PC-9 (cell line): ENCODE results near the gene PRR33. TPM values are rescaled to one million over a fixed set of nuclear protein-coding genes. Genes with fewer than 3 reads are reported as not detected.

ENCODE experiments used
- BruUV-seq: library from RNA; stranded (reverse); fragments of 400-500 nt; replicated peaks from 2 replicates; lab custom pipeline; 2021; lab: Mats Ljungman, UMichigan
- CTCF ChIA-PET: fragments of 300-600 bp; sonication (Branson Sonifier 250); formaldehyde crosslinking; loops from one replicate; lab custom pipeline; 2022; ENCODE audit warnings: antibody characterized with exemption; lab: Charles Lee
- POLR2A ChIA-PET: fragments of 300-600 bp; sonication (Branson Sonifier 250); formaldehyde crosslinking; loops from one replicate; lab custom pipeline; 2022; ENCODE audit warnings: antibody characterized with exemption; ENCODE audit not compliant: unreplicated experiment; lab: Charles Lee
- DNase-seq, 2 experiments: peaks; one replicate each; pipeline versions ENCODE4 v3.0.0 to v3.0.0-alpha.2; 2015 to 2022; ENCODE audit warnings: mixed read lengths in 1 of 2
- H2AFZ ChIP-seq: fragments of 200-600 bp; sonication (generic); 2 replicates; pipeline ENCODE4 v1.8.1; 2017; ENCODE audit warnings: antibody characterized with exemption
- H3F3A ChIP-seq: fragments of 200-600 bp; sonication (generic); 2 replicates; pipeline ENCODE4 v1.8.1; 2017; ENCODE audit warnings: antibody characterized with exemption, mild to moderate bottlenecking, low read depth; ENCODE audit not compliant: insufficient read depth
- H3K27ac ChIP-seq: fragments of 200-600 bp; sonication (generic); 2 replicates; pipeline ENCODE4 v1.6.1; 2016; ENCODE audit warnings: mixed run types
- H3K27me3 ChIP-seq: fragments of 200-600 bp; sonication (generic); 2 replicates; pipeline ENCODE4 v1.6.1; 2016; ENCODE audit warnings: low read depth, mixed run types; ENCODE audit not compliant: insufficient read depth
- H3K36me3 ChIP-seq: fragments of 200-600 bp; sonication (generic); 2 replicates; pipeline ENCODE4 v1.6.1; 2016; ENCODE audit warnings: low read depth, mixed run types
- H3K4me1 ChIP-seq: fragments of 200-600 bp; sonication (generic); replicated peaks from 2 replicates; pipeline ENCODE4 v1.6.1; 2016; ENCODE audit warnings: mixed run types; ENCODE audit not compliant: insufficient read depth
- H3K4me2 ChIP-seq: fragments of 200-600 bp; sonication (generic); 2 replicates; pipeline ENCODE4 v1.6.1; 2017; ENCODE audit warnings: mixed run types
- H3K4me3 ChIP-seq: fragments of 200-600 bp; sonication (generic); 2 replicates; pipeline ENCODE4 v1.6.1; 2016; ENCODE audit warnings: mixed run types
- H3K79me2 ChIP-seq: fragments of 200-600 bp; sonication (generic); 2 replicates; pipeline ENCODE4 v1.6.1; 2017; ENCODE audit warnings: low read depth, mixed run types
- H3K9me2 ChIP-seq: fragments of 200-600 bp; sonication (generic); 2 replicates; pipeline ENCODE4 v1.8.1; 2017; ENCODE audit warnings: mild to moderate bottlenecking; ENCODE audit not compliant: insufficient read depth
- H3K9me3 ChIP-seq: fragments of 200-600 bp; sonication (generic); 2 replicates; pipeline ENCODE4 v1.8.1; 2016; ENCODE audit warnings: low read depth; ENCODE audit not compliant: insufficient read depth
- H4K20me1 ChIP-seq: fragments of 200-600 bp; sonication (generic); 2 replicates; pipeline ENCODE4 v1.8.1; 2017; ENCODE audit not compliant: insufficient read depth
- EZH2 ChIP-seq: fragments of 200-600 bp; sonication (generic); IDR thresholded peaks from 2 replicates; pipeline ENCODE4 v1.8.0; 2017; ENCODE audit warnings: antibody characterized with exemption, low read depth
- intact Hi-C: fragments of 100-400 bp; cut with micrococcal nuclease; formaldehyde crosslinking; loops from one replicate; pipeline ENCODE4 v1.10.0; 2022; ENCODE audit not compliant: unreplicated experiment
- total RNA-seq: library from RNA; stranded (reverse); gene quantifications from 2 replicates; pipeline ENCODE4 v1.2.3, GENCODE V29; 2021
- TF ChIP-seq, protein P1 (sequence below): fragments of 200-600 bp; sonication (generic); conservative IDR thresholded peaks from 2 replicates; pipeline ENCODE4 v1.6.1; 2017; ENCODE audit warnings: mixed run types, antibody characterized with exemption, mild to moderate bottlenecking, moderate library complexity

PRR33 gene
- total RNA-seq, 1 experiment from 2014 or later = not detected

DNA sequence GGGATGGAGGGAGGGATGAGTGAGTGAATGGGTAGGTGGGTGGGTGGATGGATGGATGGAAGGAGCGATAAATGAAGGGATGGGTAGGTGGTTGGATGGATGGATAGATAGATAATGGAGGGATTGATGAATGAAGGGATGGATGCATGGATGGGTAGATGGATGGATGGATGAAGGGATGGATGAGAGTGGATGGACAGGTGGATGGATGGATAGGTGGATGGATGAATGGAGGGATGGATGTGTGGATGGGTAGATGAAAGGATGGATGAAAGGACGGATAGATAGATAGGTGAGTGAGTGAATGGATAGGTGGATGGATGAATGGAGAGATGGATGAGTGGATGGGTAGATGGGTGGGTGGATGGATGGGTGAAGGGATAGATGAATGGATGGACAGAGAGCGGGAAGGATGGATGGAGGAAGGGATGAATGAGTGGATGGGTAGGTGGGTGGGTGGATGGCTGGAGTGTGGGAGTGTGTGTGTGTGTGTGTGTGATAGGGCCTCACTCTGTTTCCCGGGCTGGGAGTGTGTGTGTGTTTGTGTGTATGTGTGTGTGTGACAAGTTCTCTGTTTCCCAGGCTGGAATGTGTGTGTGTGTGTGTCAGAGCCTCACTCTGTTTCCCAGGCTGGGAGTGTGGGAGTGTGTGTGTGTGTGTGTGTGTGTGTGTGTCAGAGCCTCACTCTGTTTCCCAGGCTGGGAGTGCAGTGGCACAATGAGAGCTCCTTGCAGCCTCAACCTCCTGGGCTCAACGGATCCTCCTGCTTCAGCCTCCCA, 2.1 kb upstream of the PRR33 start:
- ChIA-PET POLR2A (no interaction called here), CTCF (no interaction called here)
- no peak overlapping the region for H3K4me2 ChIP-seq
- DNase-seq = no peak
- H3K9me2 ChIP-seq = no peaks in the 10 kb centered on the region
- no peaks in the 10 kb centered on the region for H3K36me3 ChIP-seq
- TF ChIP-seq, protein P1, sequence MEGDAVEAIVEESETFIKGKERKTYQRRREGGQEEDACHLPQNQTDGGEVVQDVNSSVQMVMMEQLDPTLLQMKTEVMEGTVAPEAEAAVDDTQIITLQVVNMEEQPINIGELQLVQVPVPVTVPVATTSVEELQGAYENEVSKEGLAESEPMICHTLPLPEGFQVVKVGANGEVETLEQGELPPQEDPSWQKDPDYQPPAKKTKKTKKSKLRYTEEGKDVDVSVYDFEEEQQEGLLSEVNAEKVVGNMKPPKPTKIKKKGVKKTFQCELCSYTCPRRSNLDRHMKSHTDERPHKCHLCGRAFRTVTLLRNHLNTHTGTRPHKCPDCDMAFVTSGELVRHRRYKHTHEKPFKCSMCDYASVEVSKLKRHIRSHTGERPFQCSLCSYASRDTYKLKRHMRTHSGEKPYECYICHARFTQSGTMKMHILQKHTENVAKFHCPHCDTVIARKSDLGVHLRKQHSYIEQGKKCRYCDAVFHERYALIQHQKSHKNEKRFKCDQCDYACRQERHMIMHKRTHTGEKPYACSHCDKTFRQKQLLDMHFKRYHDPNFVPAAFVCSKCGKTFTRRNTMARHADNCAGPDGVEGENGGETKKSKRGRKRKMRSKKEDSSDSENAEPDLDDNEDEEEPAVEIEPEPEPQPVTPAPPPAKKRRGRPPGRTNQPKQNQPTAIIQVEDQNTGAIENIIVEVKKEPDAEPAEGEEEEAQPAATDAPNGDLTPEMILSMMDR = no peak
- TF ChIP-seq EZH2 = no peak
- no peaks in the 10 kb centered on the region for H3F3A ChIP-seq
- peaks cover 53% of the 10 kb centered on the region for H3K27me3 ChIP-seq
- H3K4me3 ChIP-seq = no peak overlapping the region
- H4K20me1 ChIP-seq = no peaks in the 10 kb centered on the region
- H3K9me3 ChIP-seq = no peaks in the 10 kb centered on the region
- intact Hi-C loops = no loop called here
- no peaks in the 10 kb centered on the region for H3K79me2 ChIP-seq
- H3K4me1 ChIP-seq = no peaks in the 10 kb centered on the region
- H3K27ac ChIP-seq = no peak overlapping the region
- H2AFZ ChIP-seq = no peak overlapping the region
- no TSS peak for BruUV-seq

DNA sequence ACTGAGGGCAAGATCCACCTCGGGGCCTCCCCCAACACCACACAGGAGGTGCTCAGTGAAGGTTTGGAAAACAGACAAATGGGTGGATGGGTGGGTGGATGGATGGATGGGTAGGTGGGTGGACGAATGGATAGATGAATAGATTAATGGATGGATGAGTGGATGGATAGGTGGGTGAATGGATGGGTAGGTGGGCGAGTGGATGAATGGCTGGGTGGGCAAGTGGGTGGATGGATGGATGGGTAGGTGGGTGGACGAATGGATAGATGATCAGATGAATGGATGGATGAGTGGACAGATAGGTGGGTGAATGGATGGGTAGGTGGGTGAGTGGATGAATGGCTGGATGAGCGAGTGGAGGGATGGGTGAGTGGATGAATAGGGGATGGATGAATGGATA, 863 bp upstream of the PRR33 start:
- POLR2A ChIA-PET = interaction anchor here (0.7 kb wide), 1 partner anchor 116 kb away, joined by 8 read pairs; no protein-coding TSS in a partner anchor

DNA sequence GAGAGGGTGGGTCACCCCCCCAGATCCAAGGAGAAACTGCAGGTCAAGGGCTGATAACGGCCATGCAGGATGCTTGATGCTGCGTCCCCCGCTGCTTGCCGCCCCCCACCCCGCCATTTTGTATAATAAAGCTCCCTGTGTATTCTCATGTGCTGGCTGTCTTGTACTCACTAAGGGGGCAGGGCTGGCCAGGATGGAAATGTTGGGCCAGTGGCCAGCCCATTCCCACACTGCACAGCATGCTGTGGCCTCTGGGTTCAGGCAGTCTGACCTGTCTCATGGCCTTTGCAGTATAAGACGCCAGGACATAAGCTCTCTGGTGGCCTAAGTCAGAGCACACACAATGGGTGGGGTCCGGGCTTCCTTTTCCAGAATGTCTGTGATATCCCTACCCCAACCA, 421 bp upstream of the PRR33 start:
- no peak overlapping the region for H3K4me2 ChIP-seq
- ChIA-PET POLR2A (interaction anchor here (0.7 kb wide), 1 partner anchor 117 kb away, joined by 8 read pairs; no protein-coding TSS in a partner anchor), CTCF (no interaction called here)
- DNase-seq = no peak
- TF ChIP-seq EZH2 = no peak
- TF ChIP-seq, protein P1 = no peak
- intact Hi-C loops = no loop called here
- no peak overlapping the region for H2AFZ ChIP-seq
- no peaks in the 10 kb centered on the region for H3K4me1 ChIP-seq
- H3K9me2 ChIP-seq = no peaks in the 10 kb centered on the region
- no peaks in the 10 kb centered on the region for H3K36me3 ChIP-seq
- no peaks in the 10 kb centered on the region for H3K9me3 ChIP-seq
- H3F3A ChIP-seq = no peaks in the 10 kb centered on the region
- H3K4me3 ChIP-seq = no peak overlapping the region
- peaks cover 54% of the 10 kb centered on the region for H3K27me3 ChIP-seq
- no TSS peak for BruUV-seq
- no peaks in the 10 kb centered on the region for H4K20me1 ChIP-seq
- no peaks in the 10 kb centered on the region for H3K79me2 ChIP-seq
- H3K27ac ChIP-seq = no peak overlapping the region

More for the DNA sequence above, 863 bp upstream of the PRR33 start:
- no peaks in the 10 kb centered on the region for H3K9me3 ChIP-seq
- intact Hi-C loops = no loop called here
- H4K20me1 ChIP-seq = no peaks in the 10 kb centered on the region
- no peak overlapping the region for H3K4me3 ChIP-seq
- no peaks in the 10 kb centered on the region for H3K36me3 ChIP-seq
- H2AFZ ChIP-seq = no peak overlapping the region
- no peaks in the 10 kb centered on the region for H3K4me1 ChIP-seq
- no peaks in the 10 kb centered on the region for H3F3A ChIP-seq
- H3K9me2 ChIP-seq = no peaks in the 10 kb centered on the region
- H3K79me2 ChIP-seq = no peaks in the 10 kb centered on the region
- CTCF ChIA-PET = no interaction called here
- no peak for DNase-seq
- no peak overlapping the region for H3K27ac ChIP-seq
- BruUV-seq = no TSS peak
- peaks cover 56% of the 10 kb centered on the region for H3K27me3 ChIP-seq
- no peak for TF ChIP-seq EZH2
- TF ChIP-seq, protein P1 = no peak
- H3K4me2 ChIP-seq = no peak overlapping the region
